GM18867 (cell line): Measurements from ENCODE around the gene SNF8.

ENCODE experiments used
- ATAC-seq: cut with Tn5 transposase; IDR thresholded peaks from one replicate; pipeline ENCODE4 v1.9.1; 2021; ENCODE audit warnings: mild to moderate bottlenecking, moderate library complexity; ENCODE audit not compliant: unreplicated experiment

Gene SNF8

GRCh38 chr17:48929812-48930165 is 14.9 kb downstream of the SNF8 start:
- ATAC-seq: no peak

DNA sequence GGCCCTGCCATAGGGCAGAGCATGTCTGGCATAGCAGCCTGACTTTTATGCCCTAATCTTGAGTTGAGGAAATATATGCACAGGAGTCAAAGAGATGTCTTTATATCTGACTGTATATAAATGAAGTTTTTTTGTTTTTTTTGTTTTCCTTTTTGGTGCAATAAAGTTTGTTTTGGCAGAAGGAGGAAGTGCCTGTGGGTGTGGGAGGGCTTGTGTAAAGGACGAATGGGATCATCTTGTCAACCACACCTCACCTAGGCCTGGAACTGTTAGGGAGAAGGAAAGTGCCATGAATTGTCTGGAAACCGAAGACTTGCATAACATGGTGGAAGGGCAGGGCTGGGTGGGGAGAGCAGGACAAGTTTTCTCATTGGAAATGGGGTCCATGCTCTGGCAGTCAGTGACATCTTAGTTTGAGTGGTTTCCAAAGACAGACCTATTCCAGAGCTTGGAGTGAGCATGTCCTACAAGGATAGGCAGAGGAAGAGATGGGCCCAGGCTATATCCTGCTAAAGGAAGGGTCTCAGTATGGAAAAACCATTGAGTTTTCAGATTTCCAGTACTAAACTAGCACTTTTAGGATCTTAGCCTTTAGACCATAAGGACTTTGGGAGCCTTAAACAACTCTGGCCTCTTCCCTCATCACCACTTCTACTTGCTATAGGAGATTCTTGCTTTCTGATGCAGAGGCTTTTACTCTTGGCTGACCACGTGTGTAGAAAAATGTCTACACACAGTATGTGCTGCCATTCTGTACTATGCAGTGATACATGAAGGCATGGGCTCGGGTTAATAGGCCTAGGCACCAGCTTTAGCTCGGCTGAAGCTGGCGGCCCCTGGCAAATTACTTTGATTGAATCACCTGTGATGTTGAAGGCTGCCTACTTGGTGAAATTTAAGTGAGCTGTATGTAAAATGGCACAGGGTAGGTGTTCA is 15.5 kb downstream of the SNF8 start:
- no peak for ATAC-seq

DNA sequence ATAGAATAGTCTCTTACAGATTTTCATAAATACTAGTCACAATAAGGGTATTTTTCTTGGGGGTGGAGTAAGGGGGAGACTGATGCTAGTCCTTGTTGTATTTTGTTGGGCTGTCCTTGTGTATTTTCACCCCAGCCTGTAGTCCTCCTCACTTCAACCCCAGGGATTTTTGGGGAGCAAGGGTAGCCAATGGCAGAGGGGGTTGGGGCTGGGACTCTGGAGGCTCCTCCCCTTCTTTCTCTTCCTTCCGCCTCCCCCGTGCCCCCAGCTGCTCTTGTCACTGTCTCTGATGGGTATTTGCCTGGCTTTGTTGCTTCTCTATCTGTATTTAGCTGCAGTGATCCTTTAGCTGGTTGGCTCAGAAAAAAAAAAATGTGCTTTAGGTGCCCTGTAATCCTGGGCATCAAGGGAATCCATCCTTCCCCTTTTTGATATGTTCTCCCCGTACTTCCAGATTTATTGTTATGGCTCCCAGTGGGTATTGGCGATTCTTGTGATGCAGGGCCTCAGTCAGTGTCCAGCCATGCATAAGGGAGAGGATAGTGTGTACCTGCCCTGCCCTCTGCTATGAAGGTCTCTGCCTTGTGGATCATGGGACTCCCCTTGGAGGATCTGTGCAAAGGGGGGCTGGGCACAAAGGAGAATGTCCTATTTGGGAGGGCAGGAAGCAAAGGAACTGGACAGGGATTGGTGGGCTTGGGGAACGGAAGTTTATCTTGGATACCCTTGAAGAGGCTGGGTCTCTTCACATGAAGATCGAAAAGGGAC is 16.5 kb downstream of the SNF8 start:
- ATAC-seq: no peak

DNA sequence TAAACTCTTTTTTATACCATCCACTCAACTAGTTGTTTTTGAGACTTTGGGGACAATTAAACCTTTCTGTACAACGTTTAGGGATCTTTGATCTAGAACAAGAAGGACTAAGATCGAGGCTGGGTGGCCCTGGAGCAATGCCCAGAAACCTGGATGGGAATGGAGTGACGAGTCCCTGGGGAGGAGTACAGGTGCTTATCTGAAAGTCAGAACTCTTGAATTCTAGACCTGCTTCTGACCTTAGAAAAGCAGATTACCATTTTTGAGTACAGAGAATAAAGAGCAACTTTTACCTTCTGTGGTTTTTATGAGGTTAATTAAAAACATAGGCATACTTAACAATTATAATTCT is 18.7 kb downstream of the SNF8 start:
- no peak for ATAC-seq

DNA sequence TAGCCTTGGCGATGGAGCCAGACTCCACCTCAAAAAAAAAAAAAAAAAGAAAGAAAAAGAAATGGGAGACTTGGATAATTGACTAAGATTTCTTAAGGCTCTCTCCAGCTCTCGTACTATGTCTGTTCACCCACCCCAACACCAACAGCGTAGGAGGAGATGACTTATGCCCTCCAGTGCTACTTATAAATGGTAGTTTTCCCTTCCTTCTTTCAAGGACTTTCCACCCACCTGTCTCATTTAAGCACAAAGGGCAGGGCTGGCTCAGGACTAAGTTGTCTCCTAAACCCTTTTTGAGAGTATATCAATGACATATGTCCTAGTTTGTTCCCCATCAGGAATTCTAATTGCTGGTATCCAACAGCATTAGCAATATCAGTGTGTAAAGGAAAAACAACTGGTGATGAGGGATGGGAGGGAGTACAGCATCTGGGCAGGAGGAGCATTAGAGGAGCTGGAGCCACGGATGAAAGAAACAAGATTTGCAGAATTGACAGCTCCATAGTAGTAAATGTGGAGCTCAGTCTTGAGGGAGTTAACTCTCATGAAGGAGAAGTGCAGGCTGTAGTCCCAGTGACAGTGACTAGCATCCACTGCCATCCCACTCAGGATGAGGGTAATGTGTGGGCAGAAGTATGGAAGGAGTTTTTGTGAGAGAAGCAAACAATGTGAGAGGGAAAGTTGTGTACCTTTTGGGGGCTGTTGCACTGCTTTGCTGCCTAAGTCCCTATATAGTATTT is 19.2 kb downstream of the SNF8 start:
- ATAC-seq: no peak

DNA sequence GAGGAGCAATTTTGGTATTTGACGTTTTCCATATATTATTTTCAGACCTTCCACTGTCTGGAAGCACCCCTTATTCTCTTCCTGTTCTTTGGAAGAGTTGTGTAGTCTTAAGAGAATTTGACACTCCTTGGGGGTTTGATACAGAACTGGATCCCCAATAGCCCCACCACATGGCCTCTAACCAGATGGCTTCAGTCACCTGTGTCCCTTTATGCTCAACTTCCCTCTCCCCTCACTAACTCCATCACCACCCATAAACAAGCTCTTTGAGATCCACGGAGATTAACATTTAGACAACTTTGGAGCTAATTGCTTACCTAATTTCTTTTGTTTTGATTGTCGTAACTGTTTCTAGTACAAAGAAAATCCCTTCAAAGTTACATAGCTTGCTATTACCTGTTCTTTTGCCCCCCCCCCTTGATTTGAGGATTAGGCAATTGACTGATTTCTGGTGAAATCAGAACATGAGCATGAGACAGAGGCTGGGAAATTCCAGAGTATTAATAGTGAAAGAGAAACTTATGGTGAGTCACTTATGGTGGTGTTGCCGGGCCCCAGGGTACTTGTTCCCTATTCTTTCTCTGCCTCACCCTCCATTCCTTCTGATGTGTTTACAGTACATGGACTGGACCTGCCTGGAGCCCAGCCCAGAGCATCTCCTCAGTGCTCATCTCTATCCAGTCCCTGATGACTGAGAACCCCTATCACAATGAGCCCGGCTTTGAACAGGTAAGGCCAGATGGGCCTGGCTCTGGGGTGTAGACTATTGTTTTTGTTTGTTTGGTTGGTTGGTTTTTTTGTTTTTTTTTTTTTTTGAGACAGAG is 29.0 kb downstream of the SNF8 start:
- ATAC-seq: peak; percentile 61

- no peak for ATAC-seq
Measured at GRCh38 chr17:48912476-48912875, 32.2 kb downstream of the SNF8 start.

DNA sequence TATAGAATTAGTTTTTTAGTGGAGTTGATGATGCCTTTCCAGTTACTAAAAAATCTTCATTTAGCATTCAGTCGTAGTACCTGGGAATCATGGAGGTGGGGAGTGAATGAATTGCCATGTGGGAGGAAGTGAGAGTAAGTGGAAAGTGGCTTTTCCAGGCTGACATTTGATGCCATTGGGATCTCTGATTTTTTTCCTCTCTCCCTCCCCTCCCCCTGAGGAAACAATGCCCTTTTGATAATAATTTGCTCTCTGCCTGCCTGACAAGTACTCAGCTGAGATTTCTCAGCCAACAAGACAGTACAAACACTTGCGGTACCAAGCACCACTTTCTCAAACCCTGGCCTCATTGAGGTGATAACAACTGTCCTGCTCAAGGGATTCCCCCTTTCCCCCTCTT is 34.3 kb downstream of the SNF8 start:
- ATAC-seq: no peak

GRCh38 chr17:48909783-48910182 is 34.9 kb downstream of the SNF8 start:
- no peak for ATAC-seq

DNA sequence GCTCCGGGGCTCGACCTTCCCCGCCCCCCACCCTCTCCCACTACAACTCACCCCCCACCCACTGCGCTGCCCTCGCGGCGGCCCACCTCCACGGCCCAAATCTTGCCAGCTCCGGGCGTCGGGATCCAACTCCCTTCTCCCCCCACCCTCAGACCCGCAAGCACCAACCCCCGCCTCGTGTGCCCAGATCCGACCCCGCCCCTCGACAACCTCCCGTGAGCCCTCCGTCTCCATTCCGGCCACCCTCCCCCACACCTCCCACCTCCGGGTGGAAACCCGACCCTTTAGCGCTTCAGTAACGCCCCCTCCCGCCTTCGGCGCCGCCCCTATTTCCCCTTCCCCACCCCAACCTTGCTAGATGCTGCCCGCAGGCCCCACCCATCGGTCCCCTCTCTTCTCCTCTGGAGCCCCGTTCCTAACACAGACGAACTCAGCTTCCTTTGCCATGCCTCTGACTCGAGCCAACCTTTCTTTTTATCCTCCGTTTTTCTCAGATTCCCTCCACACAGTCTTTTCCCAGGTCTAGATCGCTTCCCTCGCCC is 35.7 kb downstream of the SNF8 start:
- peak; percentile 46 for ATAC-seq

GRCh38 chr17:48908047-48908843 is 36.4 kb downstream of the SNF8 start, which contains the start of gene UBE2Z:
Gene UBE2Z (plus strand): TSS chr17:48908407. CDS start chr17:48908504, 97 bp downstream.
- ATAC-seq: peak; percentile 76

DNA sequence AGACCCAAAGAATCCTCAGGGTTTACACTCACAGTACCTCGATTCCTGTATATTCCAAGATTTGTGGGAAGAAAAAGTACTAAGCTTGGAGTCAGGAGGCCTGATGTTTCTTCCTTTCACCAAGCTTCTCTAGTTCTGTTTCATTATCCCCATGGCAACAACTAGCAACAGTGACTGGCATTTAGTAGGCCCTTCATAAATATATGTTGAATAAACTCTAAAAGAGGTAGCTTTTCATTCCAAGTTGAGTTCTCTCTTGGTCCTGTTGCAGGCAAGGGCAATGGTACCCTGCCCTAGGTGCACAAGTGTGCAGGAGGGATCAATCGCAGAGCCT is 37.0 kb downstream of the SNF8 start:
- ATAC-seq: no peak

GRCh38 chr17:48905987-48906515 is 38.6 kb downstream of the SNF8 start:
- ATAC-seq: no peak

DNA sequence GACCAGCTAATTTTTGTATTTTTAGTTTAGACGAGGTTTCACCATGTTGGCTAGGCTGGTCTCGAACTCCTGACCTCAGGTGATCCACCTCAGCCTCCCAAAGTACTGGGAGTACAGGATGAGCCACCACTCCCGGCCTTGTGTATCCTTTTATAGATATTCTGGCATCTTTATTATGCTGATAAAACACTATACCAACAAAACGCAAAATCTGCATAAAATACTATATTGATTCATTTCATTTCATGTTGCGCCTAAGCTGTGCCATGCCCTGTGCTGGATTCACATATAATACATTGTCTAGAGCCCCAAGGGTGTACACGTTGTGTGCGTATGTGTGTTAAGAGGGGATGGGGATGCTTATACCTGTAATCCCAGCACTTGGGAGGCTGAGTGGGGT is 40.2 kb downstream of the SNF8 start:
- no peak for ATAC-seq

- ATAC-seq: no peak
Measured at GRCh38 chr17:48903401-48903800, 41.2 kb downstream of the SNF8 start.

DNA sequence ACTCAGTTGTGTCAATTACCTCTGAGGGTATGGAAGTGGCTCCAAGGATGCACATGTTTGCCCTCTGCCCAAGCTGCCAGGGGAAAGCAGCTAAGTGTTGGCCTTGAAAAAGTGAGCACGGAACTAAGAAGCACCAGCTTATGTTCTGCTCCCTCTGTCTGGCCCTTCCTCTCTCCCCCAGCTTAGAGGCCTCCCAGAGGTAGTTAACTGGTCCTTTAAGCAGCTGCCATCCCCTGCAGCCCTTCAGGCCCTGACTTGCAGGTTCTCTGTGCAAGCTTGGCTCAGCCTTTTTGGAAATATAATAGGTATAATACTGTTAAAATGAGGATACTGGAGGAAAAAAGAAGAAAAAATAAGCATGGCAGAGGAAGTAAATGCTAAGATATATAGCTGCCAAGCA is 43.4 kb downstream of the SNF8 start:
- no peak for ATAC-seq

DNA sequence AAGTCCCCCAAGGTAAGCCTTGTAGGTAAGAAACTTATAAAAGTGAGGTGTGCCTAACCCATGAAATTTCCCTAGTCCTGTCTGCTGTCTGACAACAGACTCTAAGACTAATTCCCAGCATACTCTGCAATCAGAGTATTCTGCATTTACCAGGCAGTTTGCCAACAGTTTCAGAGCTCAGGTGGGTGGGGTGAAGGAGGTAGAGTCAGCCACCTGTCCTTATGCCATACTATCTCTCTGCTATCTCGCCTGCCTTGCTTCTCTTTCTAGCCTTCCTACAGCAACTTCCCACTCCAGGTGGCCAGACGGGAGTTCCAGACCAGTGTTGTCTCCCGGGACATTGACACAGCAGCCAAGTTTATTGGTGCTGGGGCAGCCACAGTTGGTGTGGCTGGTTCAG is 49.8 kb downstream of the SNF8 start:
- ATAC-seq: no peak

DNA sequence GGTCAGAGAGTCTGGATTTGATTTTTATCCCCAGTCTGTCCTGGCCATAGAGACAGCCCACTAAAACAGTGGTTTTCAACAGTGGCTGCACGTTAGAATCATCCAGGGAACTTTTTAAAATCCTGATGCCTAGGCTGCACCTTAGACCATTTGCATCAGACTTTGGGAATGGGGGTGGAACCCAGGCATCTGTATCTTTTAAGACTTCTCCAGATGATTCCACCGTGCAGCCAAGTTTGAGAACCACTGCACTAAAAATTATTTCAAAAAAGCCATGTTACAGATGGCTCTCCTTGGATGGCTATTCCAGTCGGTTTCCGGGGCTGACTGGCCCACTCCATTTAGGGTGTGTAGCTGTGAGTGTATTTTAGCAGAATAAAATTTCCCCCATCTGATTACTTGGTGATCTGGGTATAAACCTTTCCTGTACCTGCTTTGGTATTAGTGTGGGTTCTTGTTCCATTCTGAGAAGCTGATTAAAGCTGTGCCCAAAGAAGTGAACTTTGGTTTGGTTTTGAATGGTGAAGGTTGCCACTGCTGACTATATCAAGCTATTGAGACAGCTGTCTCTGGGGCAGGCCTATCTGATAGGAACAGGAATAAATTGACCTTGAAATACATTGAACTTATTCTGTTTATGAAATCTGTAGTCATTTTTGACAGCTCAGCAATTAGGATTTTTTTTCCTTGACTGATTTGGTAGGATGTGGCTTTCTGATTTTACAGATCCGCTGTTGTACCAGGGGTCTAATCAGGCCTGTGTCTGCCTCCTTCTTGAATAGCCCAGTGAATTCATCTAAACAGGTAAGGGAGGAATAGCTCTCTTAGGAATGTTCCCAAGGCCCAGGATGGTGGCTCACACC is 50.8 kb downstream of the SNF8 start:
- ATAC-seq: no peak
